ENCODE results near the gene IL7R.

IL7R gene

GRCh38 chr5:35902046-35902672 is 45.5 kb downstream of the IL7R start:
- Histone ChIP-seq H4K20me1 (ENCODE audit: insufficient read depth) (no peaks in the 10 kb centered on the region), H3K9ac (no peak overlapping the region), H3K79me2 (ENCODE audit: insufficient read depth, low read depth) (no peaks in the 10 kb centered on the region), H3K27me3 (ENCODE audit: insufficient read depth, low read depth) (no peaks in the 10 kb centered on the region), H3K36me3 (ENCODE audit: insufficient read depth) (no peaks in the 10 kb centered on the region), H2AFZ (ENCODE audit: low read depth) (no peak overlapping the region), H3K4me2 (no peak overlapping the region; the same call in 1 of the 2 replicates), H3K4me1 (ENCODE audit: low read depth, poor library complexity, severe bottlenecking) (peaks cover 43% of the 10 kb centered on the region), H3K4me3 (IDR thresholded peaks at IDR 0.05; ENCODE audit: insufficient read depth, low read depth, low read length) (no peak overlapping the region), H3K27ac (no peak overlapping the region)
- TF ChIP-seq, protein P1, sequence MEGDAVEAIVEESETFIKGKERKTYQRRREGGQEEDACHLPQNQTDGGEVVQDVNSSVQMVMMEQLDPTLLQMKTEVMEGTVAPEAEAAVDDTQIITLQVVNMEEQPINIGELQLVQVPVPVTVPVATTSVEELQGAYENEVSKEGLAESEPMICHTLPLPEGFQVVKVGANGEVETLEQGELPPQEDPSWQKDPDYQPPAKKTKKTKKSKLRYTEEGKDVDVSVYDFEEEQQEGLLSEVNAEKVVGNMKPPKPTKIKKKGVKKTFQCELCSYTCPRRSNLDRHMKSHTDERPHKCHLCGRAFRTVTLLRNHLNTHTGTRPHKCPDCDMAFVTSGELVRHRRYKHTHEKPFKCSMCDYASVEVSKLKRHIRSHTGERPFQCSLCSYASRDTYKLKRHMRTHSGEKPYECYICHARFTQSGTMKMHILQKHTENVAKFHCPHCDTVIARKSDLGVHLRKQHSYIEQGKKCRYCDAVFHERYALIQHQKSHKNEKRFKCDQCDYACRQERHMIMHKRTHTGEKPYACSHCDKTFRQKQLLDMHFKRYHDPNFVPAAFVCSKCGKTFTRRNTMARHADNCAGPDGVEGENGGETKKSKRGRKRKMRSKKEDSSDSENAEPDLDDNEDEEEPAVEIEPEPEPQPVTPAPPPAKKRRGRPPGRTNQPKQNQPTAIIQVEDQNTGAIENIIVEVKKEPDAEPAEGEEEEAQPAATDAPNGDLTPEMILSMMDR (conservative IDR thresholded peaks at IDR 0.05; ENCODE audit: low read depth, low read length): no peak

- Histone ChIP-seq H4K20me1 (ENCODE audit: insufficient read depth) (no peaks in the 10 kb centered on the region), H3K79me2 (ENCODE audit: insufficient read depth, low read depth) (no peaks in the 10 kb centered on the region), H3K4me2 (no peak overlapping the region), H2AFZ (ENCODE audit: low read depth) (no peak overlapping the region), H3K27ac (no peak overlapping the region), H3K27me3 (ENCODE audit: insufficient read depth, low read depth) (no peaks in the 10 kb centered on the region), H3K36me3 (ENCODE audit: insufficient read depth) (no peaks in the 10 kb centered on the region), H3K4me1 (ENCODE audit: low read depth, poor library complexity, severe bottlenecking) (peaks cover 53% of the 10 kb centered on the region), H3K9ac (no peak overlapping the region), H3K4me3 (IDR thresholded peaks at IDR 0.05; ENCODE audit: insufficient read depth, low read depth, low read length) (no peak overlapping the region)
- TF ChIP-seq, protein P1 (conservative IDR thresholded peaks at IDR 0.05; ENCODE audit: low read depth, low read length): no peak
These were observed 47.0 kb downstream of the IL7R start for GRCh38 chr5:35903631-35904203.

- no peak overlapping the region for H3K9ac ChIP-seq
- TF ChIP-seq, protein P1 (conservative IDR thresholded peaks at IDR 0.05; ENCODE audit: low read depth, low read length): no peak
- H3K4me1 ChIP-seq (ENCODE audit: low read depth, poor library complexity, severe bottlenecking): peaks cover 53% of the 10 kb centered on the region
- no peaks in the 10 kb centered on the region for H4K20me1 ChIP-seq (ENCODE audit: insufficient read depth)
- no peak overlapping the region for H2AFZ ChIP-seq (ENCODE audit: low read depth)
- no peaks in the 10 kb centered on the region for H3K27me3 ChIP-seq (ENCODE audit: insufficient read depth, low read depth)
- no peak overlapping the region for H3K4me2 ChIP-seq
- H3K79me2 ChIP-seq (ENCODE audit: insufficient read depth, low read depth): no peaks in the 10 kb centered on the region
- H3K27ac ChIP-seq: no peak overlapping the region
- no peak overlapping the region for H3K4me3 ChIP-seq (IDR thresholded peaks at IDR 0.05; ENCODE audit: insufficient read depth, low read depth, low read length)
- no peaks in the 10 kb centered on the region for H3K36me3 ChIP-seq (ENCODE audit: insufficient read depth)
These were observed 47.9 kb downstream of the IL7R start for GRCh38 chr5:35904443-35905132.

DNA sequence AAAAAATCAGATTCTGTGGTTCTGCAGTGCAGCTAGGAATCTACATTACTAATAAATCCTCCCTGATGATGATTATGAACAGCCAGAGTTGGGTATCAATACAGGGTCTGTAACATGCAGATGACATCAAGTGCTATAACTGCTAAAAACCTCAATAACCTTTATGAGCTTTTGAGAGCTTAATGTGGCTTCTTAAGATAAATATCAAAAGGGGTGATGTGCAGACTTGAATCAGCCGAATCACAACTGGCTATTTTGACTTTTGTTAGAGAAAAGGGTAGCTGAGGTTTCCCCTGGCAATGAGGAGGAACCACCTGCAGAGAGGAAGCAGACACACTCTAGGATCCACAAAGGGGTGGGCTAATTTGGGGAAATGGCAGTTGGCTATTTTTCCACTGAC is 51.5 kb downstream of the IL7R start:
- Histone ChIP-seq H2AFZ (ENCODE audit: low read depth) (peak overlapping the region; percentile 9; the same call in 1 of the 2 replicates), H3K27ac (no peak overlapping the region), H3K4me3 (IDR thresholded peaks at IDR 0.05; ENCODE audit: insufficient read depth, low read depth, low read length) (no peak overlapping the region)

More for the DNA sequence above, 51.5 kb downstream of the IL7R start:
- no peaks in the 10 kb centered on the region for H3K27me3 ChIP-seq (ENCODE audit: insufficient read depth, low read depth)
- H3K9ac ChIP-seq: no peak overlapping the region
- TF ChIP-seq, protein P1 (conservative IDR thresholded peaks at IDR 0.05; ENCODE audit: low read depth, low read length): no peak
- H3K4me1 ChIP-seq (ENCODE audit: low read depth, poor library complexity, severe bottlenecking): peaks cover 28% of the 10 kb centered on the region
- H4K20me1 ChIP-seq (ENCODE audit: insufficient read depth): no peaks in the 10 kb centered on the region
- 0 out of 2 replicates have a peak overlapping the region, but pooled peaks have one; percentile 7 for H3K4me2 ChIP-seq
- H3K79me2 ChIP-seq (ENCODE audit: insufficient read depth, low read depth): no peaks in the 10 kb centered on the region
- H3K36me3 ChIP-seq (ENCODE audit: insufficient read depth): no peaks in the 10 kb centered on the region

All from KMS-11 (cell line).